Fibroblast of lung (primary cell): Measurements from ENCODE around the gene DUSP5. TPM values are rescaled to one million over a fixed set of nuclear protein-coding genes. Genes with fewer than 3 reads are reported as not detected.

Source experiments
- DNase-seq, 2 donors: peaks; one replicate each; pipeline versions ENCODE4 v3.0.0 to v3.0.0-alpha.2; 2010; ENCODE audit warnings: low read depth in 2 of 2
- H2AFZ ChIP-seq: 2 replicates; pipeline ENCODE4 v1.5.1; 2012; ENCODE audit warnings: low read length, control low read depth, inconsistent platforms
- H3K27ac ChIP-seq: 2 replicates; pipeline ENCODE4 v1.5.1; 2011; ENCODE audit warnings: low read length, control low read depth; ENCODE audit not compliant: insufficient read depth
- H3K27me3 ChIP-seq: 2 replicates; pipeline ENCODE4 v1.5.1; 2011; ENCODE audit warnings: mild to moderate bottlenecking, low read length; ENCODE audit not compliant: control insufficient read depth, insufficient read depth
- H3K36me3 ChIP-seq: 2 replicates; pipeline ENCODE4 v1.5.1; 2011; ENCODE audit warnings: low read length; ENCODE audit not compliant: control insufficient read depth, insufficient read depth
- H3K4me1 ChIP-seq: 2 replicates; pipeline ENCODE4 v1.5.1; 2011; ENCODE audit warnings: low read length; ENCODE audit not compliant: control insufficient read depth, insufficient read depth; ENCODE audit errors: extremely low read depth
- H3K4me2 ChIP-seq: 2 replicates; pipeline ENCODE4 v1.5.1; 2011; ENCODE audit warnings: low read length, control low read depth; ENCODE audit not compliant: insufficient read depth; ENCODE audit errors: extremely low read depth
- H3K4me3 ChIP-seq, 4 experiments: fragments of 200-600 bp in 1 of 4; sonication (generic) in 1 of 4; replicated peaks in 1 of 4; 2 replicates each; pipeline ENCODE4 v1.5.1; 2011 to 2016; ENCODE audit warnings: low read length in 4 of 4, low read depth in 3 of 4, mild to moderate bottlenecking in 3 of 4, control low read depth in 2 of 4, inconsistent platforms in 1 of 4, mixed read lengths in 1 of 4; ENCODE audit not compliant: insufficient read depth in 1 of 4; ENCODE audit errors: control extremely low read depth in 1 of 4
- H3K79me2 ChIP-seq: 2 replicates; pipeline ENCODE4 v1.5.1; 2012; ENCODE audit warnings: mild to moderate bottlenecking, low read length, inconsistent platforms; ENCODE audit not compliant: control insufficient read depth, insufficient read depth
- H3K9ac ChIP-seq: 2 replicates; pipeline ENCODE4 v1.5.1; 2011; ENCODE audit warnings: mild to moderate bottlenecking, low read length, control low read depth; ENCODE audit not compliant: insufficient read depth
- H3K9me3 ChIP-seq: 2 replicates; pipeline ENCODE4 v1.5.1; 2012; ENCODE audit warnings: low read depth, low read length; ENCODE audit not compliant: control insufficient read depth, insufficient read depth
- H4K20me1 ChIP-seq: 2 replicates; pipeline ENCODE4 v1.5.1; 2011; ENCODE audit warnings: low read length; ENCODE audit not compliant: control insufficient read depth, insufficient read depth; ENCODE audit errors: extremely low read depth
- CTCF ChIP-seq, 2 donors: IDR thresholded peaks in 1 of 2; conservative IDR thresholded peaks in 1 of 2; 1 replicate in 1 of 2; 2 replicates in 1 of 2; pipeline ENCODE4 v1.5.1; 2011 to 2012; ENCODE audit warnings: low read length in 2 of 2, control low read depth in 1 of 2, inconsistent platforms in 1 of 2, low read depth in 1 of 2, mild to moderate bottlenecking in 1 of 2
- EZH2 ChIP-seq: IDR thresholded peaks from 2 replicates; pipeline ENCODE4 v1.5.1; 2012; ENCODE audit warnings: low read length, control low read depth, mild to moderate bottlenecking; ENCODE audit errors: missing control alignments
- polyA plus RNA-seq, 2 donors: library from polyadenylated mRNA; depleted of rRNA in 1 of 2; stranded (reverse) in 1 of 2; unstranded in 1 of 2; fragments of >200 nt; gene quantifications; 2 replicates each; pipeline ENCODE4 v1.2.1, GENCODE V29; 2011 to 2012; ENCODE audit warnings: missing spikeins in 1 of 2
- total RNA-seq: library from RNA; depleted of rRNA; stranded (reverse); fragments of >200 nt; gene quantifications from 2 replicates; pipeline ENCODE4 v1.2.1, GENCODE V29; 2014

Gene DUSP5
- total and polyA plus RNA-seq, 2 donors (not counting 1 experiment from before 2014, with no cell fraction given): 27.6 to 37.7 TPM

GRCh38 chr10:110460111-110460809 lies 37.4 kb upstream of the DUSP5 start:
- DNase-seq: peak in 1 of 2 donors; percentile 44
- Histone ChIP-seq H3K9me3 (no peaks in the 10 kb centered on the region), H3K36me3 (no peaks in the 10 kb centered on the region), H3K9ac (no peak overlapping the region), H3K4me1 (peaks cover 2% of the 10 kb centered on the region), H4K20me1 (no peaks in the 10 kb centered on the region), H3K4me2 (no peak overlapping the region), H3K27ac (no peak overlapping the region), H3K27me3 (no peaks in the 10 kb centered on the region), H2AFZ (no peak overlapping the region), H3K4me3 (no peak overlapping the region), H3K79me2 (no peaks in the 10 kb centered on the region)
- TF ChIP-seq CTCF (conservative IDR thresholded peaks at IDR 0.05 in 1 of 2, IDR thresholded peaks at IDR 0.05 in 1 of 2; ENCODE audit: low read depth in 1 of 2, low read length in 2 of 2) (no peak), EZH2 (no peak)

GRCh38 chr10:110461088-110461487 lies 36.6 kb upstream of the DUSP5 start:
- no peaks in the 10 kb centered on the region for H4K20me1 ChIP-seq
- no peak for DNase-seq
- no peak overlapping the region for H2AFZ ChIP-seq
- H3K4me2 ChIP-seq: no peak overlapping the region
- H3K27me3 ChIP-seq: no peaks in the 10 kb centered on the region
- peaks cover 2% of the 10 kb centered on the region for H3K4me1 ChIP-seq
- TF ChIP-seq CTCF (conservative IDR thresholded peaks at IDR 0.05 in 1 of 2, IDR thresholded peaks at IDR 0.05 in 1 of 2; ENCODE audit: low read depth in 1 of 2, low read length in 2 of 2) (no peak), EZH2 (no peak)
- H3K27ac ChIP-seq: no peak overlapping the region
- H3K79me2 ChIP-seq: no peaks in the 10 kb centered on the region
- H3K4me3 ChIP-seq: no peak overlapping the region
- H3K9ac ChIP-seq: no peak overlapping the region
- no peaks in the 10 kb centered on the region for H3K36me3 ChIP-seq
- H3K9me3 ChIP-seq: no peaks in the 10 kb centered on the region

GRCh38 chr10:110461530-110461929 lies 36.2 kb upstream of the DUSP5 start:
- DNase-seq: no peak
- H3K4me2 ChIP-seq: no peak overlapping the region
- no peak overlapping the region for H3K4me3 ChIP-seq

More at GRCh38 chr10:110461530-110461929, 36.2 kb upstream of the DUSP5 start:
- Histone ChIP-seq H3K9ac (no peak overlapping the region), H3K79me2 (no peaks in the 10 kb centered on the region), H3K27ac (no peak overlapping the region), H3K4me1 (peaks cover 1% of the 10 kb centered on the region), H3K36me3 (no peaks in the 10 kb centered on the region), H3K27me3 (no peaks in the 10 kb centered on the region), H4K20me1 (no peaks in the 10 kb centered on the region), H2AFZ (no peak overlapping the region), H3K9me3 (no peaks in the 10 kb centered on the region)
- TF ChIP-seq EZH2 (no peak), CTCF (conservative IDR thresholded peaks at IDR 0.05 in 1 of 2, IDR thresholded peaks at IDR 0.05 in 1 of 2; ENCODE audit: low read depth in 1 of 2, low read length in 2 of 2) (no peak)
